M059J (cell line): ENCODE results near the gene SASH3. TPM values are rescaled to one million over a fixed set of nuclear protein-coding genes. Genes with fewer than 3 reads are reported as not detected.

Source experiments
- DNase-seq: peaks from one replicate; pipeline ENCODE4 v3.0.0-alpha.2; 2012; ENCODE audit warnings: low read depth
- total RNA-seq: library from RNA; depleted of rRNA; stranded (reverse); fragments of >200 nt; shearing (Covaris generic); gene quantifications from 2 replicates; pipeline ENCODE4 v1.2.3, GENCODE V29; 2014

The SASH3 gene
- total RNA-seq, 1 experiment from 2014 or later = not detected

GRCh38 chrX:129808829-129809796, 29.4 kb downstream of the SASH3 start:
- peak; percentile 70 for DNase-seq

- no peak for DNase-seq
These were observed 34.1 kb downstream of the SASH3 start for GRCh38 chrX:129813662-129814368.

DNA sequence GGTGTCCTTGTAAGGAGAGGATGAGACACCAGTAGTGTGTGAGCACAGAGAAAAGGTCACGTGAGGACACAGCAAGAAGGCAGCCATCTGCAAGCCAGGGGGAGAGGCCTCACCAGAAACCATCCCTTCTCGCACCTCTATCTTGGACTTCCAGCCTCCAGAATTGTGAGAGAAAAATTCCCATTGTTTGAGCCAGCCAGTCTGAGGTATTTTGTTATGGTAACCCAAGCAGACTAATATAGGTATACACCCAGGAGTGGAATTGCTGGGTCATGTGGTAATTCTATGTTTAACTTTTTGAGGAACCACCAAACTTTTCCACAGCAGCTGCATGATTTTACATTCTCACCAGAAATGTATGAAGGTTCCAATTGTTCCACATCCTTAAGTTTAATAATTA, 38.4 kb downstream of the SASH3 start:
- peak; percentile 20 for DNase-seq

DNA sequence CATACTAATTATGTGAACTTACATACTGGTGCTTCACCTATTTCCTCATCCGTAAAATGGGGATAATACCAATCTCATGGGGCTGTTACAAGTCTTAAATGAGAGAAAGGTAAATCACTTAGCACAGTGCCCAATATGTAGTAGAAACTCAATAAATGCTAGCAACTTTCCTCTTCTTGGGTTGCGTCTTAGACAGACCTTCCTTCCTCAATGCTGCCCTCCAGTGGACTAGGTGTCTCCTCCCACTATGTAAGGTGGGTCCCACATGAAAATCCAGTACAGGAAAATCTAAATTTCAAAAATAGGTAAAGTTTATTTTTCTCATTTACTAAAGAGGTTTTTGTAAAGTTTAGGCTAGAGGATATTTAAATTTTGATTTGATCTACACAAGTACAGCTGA, 43.4 kb downstream of the SASH3 start:
- DNase-seq = peak; percentile 58

- DNase-seq = no peak
These were observed 43.8 kb downstream of the SASH3 start for GRCh38 chrX:129823522-129823921.

DNA sequence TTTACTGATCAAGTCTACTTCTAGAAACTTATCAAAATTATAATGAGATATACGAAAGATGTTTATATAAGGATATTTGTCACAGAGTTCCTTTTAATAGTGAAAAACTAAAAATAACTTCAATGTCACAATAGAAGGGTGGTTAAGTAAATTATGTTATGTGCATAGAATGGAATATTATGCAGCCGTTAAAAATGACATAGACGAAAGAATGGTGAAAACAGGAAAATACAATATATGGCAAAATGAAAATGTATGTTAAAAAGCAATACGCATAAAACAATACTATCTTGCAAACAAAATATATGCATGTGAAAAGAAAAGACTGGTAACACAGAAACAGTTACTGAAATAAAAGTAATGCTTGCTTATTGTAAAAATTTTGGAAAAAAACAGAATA, 44.9 kb downstream of the SASH3 start:
- no peak for DNase-seq

DNA sequence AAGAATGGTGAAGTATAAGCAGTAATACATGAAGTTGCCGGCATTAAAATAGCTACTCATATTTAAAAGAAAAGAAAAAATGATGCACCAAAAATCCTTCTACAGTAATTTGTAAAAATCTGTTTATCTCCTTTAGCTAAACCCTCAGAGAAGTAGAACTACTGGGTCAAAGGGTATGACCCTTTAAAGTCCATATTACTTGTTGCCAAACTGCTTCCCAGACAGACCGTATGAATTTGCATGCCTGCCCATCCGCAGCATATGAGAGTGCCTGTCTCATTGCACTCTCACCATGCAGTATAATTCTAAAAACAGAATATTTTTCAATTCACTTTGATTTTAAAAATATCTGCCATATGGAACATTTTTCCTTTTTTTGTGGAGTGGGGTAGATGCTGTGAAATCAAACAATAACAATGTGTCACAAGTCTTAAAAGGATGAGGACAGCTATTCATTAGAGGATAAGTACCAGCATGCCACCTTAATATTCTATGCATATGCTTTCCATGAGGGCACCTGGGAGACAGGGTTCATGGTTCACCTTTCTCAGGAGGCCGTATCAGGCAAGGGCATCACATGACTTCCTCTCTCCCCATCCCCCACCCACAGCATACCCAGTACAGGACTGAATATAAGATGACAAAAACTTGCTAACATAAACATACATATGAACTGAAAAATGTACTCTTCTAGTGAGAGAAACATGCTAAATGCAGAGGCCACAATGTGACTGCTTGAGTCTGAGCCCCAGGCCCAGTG, 46.2 kb downstream of the SASH3 start:
- DNase-seq = no peak

- no peak for DNase-seq
These were observed 50.7 kb downstream of the SASH3 start for GRCh38 chrX:129830494-129830893.

DNA sequence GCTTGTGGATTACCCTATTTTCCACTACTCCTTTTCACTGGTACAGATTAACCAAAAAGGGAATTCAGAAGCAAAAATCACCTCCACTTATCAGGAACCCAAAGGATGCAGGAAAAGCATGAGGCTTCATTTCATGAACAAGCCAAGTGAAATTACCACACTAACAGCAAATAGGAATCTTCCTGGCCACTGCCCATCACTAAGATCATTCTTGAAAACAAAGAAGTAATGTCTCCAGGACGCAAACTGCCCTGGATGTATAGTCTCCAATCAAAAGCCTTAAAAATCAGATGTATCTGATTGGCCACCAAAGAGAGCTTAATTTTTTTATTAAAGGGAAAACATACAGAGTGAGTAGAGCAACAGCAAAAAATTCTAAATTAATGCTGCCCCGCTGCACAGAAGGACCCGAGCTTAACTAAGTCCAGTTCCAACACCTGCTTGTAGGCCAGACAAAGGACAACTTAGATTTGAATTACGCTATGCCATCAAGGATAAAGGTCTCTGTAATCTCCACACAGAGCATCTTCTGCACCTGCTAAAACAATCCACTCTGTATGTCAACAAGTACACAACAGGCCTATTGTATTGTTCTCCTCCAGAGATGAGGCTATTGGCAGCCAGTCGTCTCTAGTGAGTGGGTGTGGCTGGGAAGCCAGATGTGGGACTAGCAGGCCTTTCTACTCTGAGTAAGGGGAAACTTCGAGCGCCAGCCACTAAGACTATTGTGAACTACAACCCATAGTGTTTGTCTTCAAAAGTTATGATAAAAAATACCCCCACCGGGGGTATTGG, 51.5 kb downstream of the SASH3 start:
- DNase-seq = no peak

GRCh38 chrX:129833153-129833990, 53.6 kb downstream of the SASH3 start:
- peak; percentile 77 for DNase-seq

DNA sequence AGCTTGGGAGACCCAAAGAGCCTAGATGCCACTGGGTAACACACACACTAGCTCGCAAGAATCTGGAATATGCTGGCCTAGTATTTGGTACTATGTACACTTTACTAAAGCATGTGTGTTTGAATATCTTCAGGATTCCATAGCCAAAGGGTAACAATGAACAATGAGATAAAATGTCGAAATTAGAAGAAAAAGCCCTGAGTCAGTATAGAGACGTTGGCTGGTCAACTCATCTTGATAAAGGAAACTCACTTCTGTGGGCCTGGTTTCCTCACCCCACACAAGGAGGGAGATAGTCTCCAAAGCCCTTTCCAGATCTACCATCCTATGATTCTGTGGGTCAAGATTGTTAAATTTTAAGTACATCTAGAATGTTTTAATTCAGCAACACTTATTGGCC, 57.1 kb downstream of the SASH3 start:
- DNase-seq = no peak

- no peak for DNase-seq
These were observed 60.6 kb downstream of the SASH3 start for GRCh38 chrX:129840344-129840743.

- DNase-seq = peak; percentile 69
These were observed 62.9 kb downstream of the SASH3 start for GRCh38 chrX:129842510-129843208.

- no peak for DNase-seq
These were observed 63.4 kb downstream of the SASH3 start for GRCh38 chrX:129843209-129843458.

- DNase-seq = peak; percentile 88
These were observed 63.9 kb downstream of the SASH3 start, which contains the start of gene ZDHHC9 for GRCh38 chrX:129843459-129844306. Gene ZDHHC9 (minus strand): TSS chrX:129843886. CDS start chrX:129841945, 1,941 bp downstream.
